Skeletal muscle satellite cell (primary cell): ENCODE measurements around the gene GNAI2.

Experiments
- H3K27me3 ChIP-seq: 2 replicates; pipeline ENCODE4 v1.7.0; 2013; ENCODE audit warnings: low read length; ENCODE audit not compliant: control insufficient read depth, insufficient read depth
- H3K36me3 ChIP-seq: 2 replicates; pipeline ENCODE4 v1.7.0; 2013; ENCODE audit warnings: mild to moderate bottlenecking, control low read depth, low read length; ENCODE audit not compliant: insufficient read depth
- H3K4me1 ChIP-seq: 2 replicates; pipeline ENCODE4 v1.7.0; 2013; ENCODE audit warnings: low read length; ENCODE audit not compliant: control insufficient read depth, insufficient read depth
- H3K4me2 ChIP-seq: 2 replicates; pipeline ENCODE4 v1.7.0; 2013; ENCODE audit warnings: mild to moderate bottlenecking, low read length
- H3K4me3 ChIP-seq: 2 replicates; pipeline ENCODE4 v1.7.0; 2013; ENCODE audit warnings: low read length
- H3K9ac ChIP-seq: 2 replicates; pipeline ENCODE4 v1.7.0; 2013; ENCODE audit warnings: mild to moderate bottlenecking, low read depth, low read length, moderate library complexity
- H3K9me3 ChIP-seq: replicated peaks from 2 replicates; pipeline ENCODE4 v1.7.0; 2013; ENCODE audit warnings: mild to moderate bottlenecking, control low read depth, low read length

GNAI2 gene

GRCh38 chr3:50195501-50196252 is 40.3 kb upstream of the GNAI2 start:
- Histone ChIP-seq H3K27me3 (peaks cover 41% of the 10 kb centered on the region), H3K4me2 (no peak overlapping the region), H3K9me3 (no peaks in the 10 kb centered on the region), H3K4me1 (peaks cover 9% of the 10 kb centered on the region), H3K36me3 (no peaks in the 10 kb centered on the region), H3K4me3 (no peak overlapping the region), H3K9ac (no peak overlapping the region)

- H3K27me3 ChIP-seq = peaks cover 47% of the 10 kb centered on the region
- H3K4me3 ChIP-seq = no peak overlapping the region
- H3K36me3 ChIP-seq = no peaks in the 10 kb centered on the region
- H3K4me1 ChIP-seq = peaks cover 9% of the 10 kb centered on the region
- H3K4me2 ChIP-seq = no peak overlapping the region
- H3K9me3 ChIP-seq = no peaks in the 10 kb centered on the region
- H3K9ac ChIP-seq = no peak overlapping the region
Observed at GRCh38 chr3:50196253-50196801, 39.7 kb upstream of the GNAI2 start.

GRCh38 chr3:50201573-50202315 is 34.3 kb upstream of the GNAI2 start:
- Histone ChIP-seq H3K9ac (no peak overlapping the region), H3K4me3 (no peak overlapping the region), H3K9me3 (no peaks in the 10 kb centered on the region), H3K36me3 (no peaks in the 10 kb centered on the region), H3K27me3 (peaks cover 68% of the 10 kb centered on the region), H3K4me2 (no peak overlapping the region), H3K4me1 (peaks cover 8% of the 10 kb centered on the region)

- peaks cover 8% of the 10 kb centered on the region for H3K4me1 ChIP-seq
- H3K9ac ChIP-seq = no peak overlapping the region
- peaks cover 64% of the 10 kb centered on the region for H3K27me3 ChIP-seq
- H3K4me3 ChIP-seq = no peak overlapping the region
- H3K4me2 ChIP-seq = no peak overlapping the region
- no peaks in the 10 kb centered on the region for H3K9me3 ChIP-seq
- no peaks in the 10 kb centered on the region for H3K36me3 ChIP-seq
Observed at GRCh38 chr3:50202353-50203112, 33.5 kb upstream of the GNAI2 start.

GRCh38 chr3:50203113-50203808 is 32.7 kb upstream of the GNAI2 start:
- H3K4me1 ChIP-seq = peaks cover 8% of the 10 kb centered on the region
- H3K9ac ChIP-seq = no peak overlapping the region
- no peaks in the 10 kb centered on the region for H3K36me3 ChIP-seq
- H3K4me3 ChIP-seq = no peak overlapping the region
- no peak overlapping the region for H3K4me2 ChIP-seq
- no peaks in the 10 kb centered on the region for H3K9me3 ChIP-seq
- H3K27me3 ChIP-seq = peaks cover 64% of the 10 kb centered on the region

- no peaks in the 10 kb centered on the region for H3K36me3 ChIP-seq
- H3K4me1 ChIP-seq = peaks cover 8% of the 10 kb centered on the region
- H3K9ac ChIP-seq = no peak overlapping the region
- no peaks in the 10 kb centered on the region for H3K9me3 ChIP-seq
- no peak overlapping the region for H3K4me2 ChIP-seq
- H3K27me3 ChIP-seq = peaks cover 69% of the 10 kb centered on the region
- no peak overlapping the region for H3K4me3 ChIP-seq
Observed at GRCh38 chr3:50203809-50204803, 31.9 kb upstream of the GNAI2 start.

GRCh38 chr3:50204804-50205412 is 31.1 kb upstream of the GNAI2 start, which contains the start of gene SLC38A3:
SLC38A3 (plus strand) TSS chr3:50205271; CDS start chr3:50214200, 8,929 bp downstream.
- H3K36me3 ChIP-seq = no peaks in the 10 kb centered on the region
- H3K27me3 ChIP-seq = peaks cover 69% of the 10 kb centered on the region
- peak within 1 kb of the TSS; percentile 71 for H3K4me2 ChIP-seq
- no peaks in the 10 kb centered on the region for H3K9me3 ChIP-seq
- no peak within 1 kb of the TSS for H3K9ac ChIP-seq
- H3K4me3 ChIP-seq = peak within 1 kb of the TSS; percentile 34
- H3K4me1 ChIP-seq = peaks cover 8% of the 10 kb centered on the region

GRCh38 chr3:50205413-50206276 is 30.4 kb upstream of the GNAI2 start:
- Histone ChIP-seq H3K9ac (no peak overlapping the region), H3K27me3 (peaks cover 68% of the 10 kb centered on the region), H3K4me1 (peaks cover 8% of the 10 kb centered on the region), H3K4me2 (peak overlapping the region; percentile 71), H3K4me3 (peak overlapping the region; percentile 34), H3K9me3 (no peaks in the 10 kb centered on the region), H3K36me3 (no peaks in the 10 kb centered on the region)

- Histone ChIP-seq H3K36me3 (no peaks in the 10 kb centered on the region), H3K9me3 (no peaks in the 10 kb centered on the region), H3K27me3 (peaks cover 50% of the 10 kb centered on the region), H3K4me2 (no peak overlapping the region), H3K4me3 (no peak overlapping the region), H3K4me1 (peaks cover 11% of the 10 kb centered on the region), H3K9ac (no peak overlapping the region)
Observed at GRCh38 chr3:50207359-50208042, 28.5 kb upstream of the GNAI2 start.
